AG08396 (cell line): ENCODE data around the gene MLPH.

Source experiments
- DNase-seq: peaks from one replicate; pipeline ENCODE4 v3.0.0; 2012; ENCODE audit warnings: low spot score, mixed read lengths

MLPH gene

DNA sequence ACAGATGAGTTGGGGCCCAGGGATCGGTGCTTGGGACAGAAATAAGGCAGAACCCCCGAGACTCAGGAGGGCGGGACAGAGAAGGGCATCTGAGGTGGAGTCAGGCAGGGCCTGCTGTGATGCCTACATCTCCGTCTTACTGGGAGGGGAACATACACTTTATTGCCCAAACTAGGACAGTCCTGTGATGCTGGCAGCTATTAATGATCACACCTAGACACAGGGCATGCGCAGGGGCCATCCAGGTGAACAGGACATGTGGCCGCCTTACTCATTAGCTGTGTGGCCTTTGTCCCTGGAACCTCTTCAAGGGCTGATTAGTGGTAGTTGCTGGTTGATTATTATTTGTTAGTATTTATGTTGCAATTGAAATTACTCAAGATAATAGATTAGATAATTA lies 33.2 kb downstream of the MLPH start:
- no peak for DNase-seq

DNA sequence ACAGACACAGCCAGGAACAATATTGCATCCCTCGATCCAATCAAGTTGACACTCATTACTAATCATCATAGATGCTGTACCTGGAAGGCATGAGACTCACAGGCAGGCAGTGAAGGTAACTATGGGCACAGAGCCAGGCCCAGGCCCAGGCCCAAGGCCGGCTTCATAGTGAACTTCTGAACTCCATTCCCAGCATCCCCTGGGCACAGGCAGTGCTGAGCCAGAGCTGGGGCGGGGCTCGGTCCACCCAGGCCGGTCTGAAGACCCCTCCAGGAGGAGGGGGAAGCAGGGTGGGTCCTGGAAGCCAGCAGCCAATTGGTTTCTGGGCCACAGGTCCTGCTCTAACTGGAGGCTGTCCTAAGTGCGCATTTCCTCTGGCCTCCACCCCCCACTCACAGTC lies 37.6 kb downstream of the MLPH start:
- no peak for DNase-seq

DNA sequence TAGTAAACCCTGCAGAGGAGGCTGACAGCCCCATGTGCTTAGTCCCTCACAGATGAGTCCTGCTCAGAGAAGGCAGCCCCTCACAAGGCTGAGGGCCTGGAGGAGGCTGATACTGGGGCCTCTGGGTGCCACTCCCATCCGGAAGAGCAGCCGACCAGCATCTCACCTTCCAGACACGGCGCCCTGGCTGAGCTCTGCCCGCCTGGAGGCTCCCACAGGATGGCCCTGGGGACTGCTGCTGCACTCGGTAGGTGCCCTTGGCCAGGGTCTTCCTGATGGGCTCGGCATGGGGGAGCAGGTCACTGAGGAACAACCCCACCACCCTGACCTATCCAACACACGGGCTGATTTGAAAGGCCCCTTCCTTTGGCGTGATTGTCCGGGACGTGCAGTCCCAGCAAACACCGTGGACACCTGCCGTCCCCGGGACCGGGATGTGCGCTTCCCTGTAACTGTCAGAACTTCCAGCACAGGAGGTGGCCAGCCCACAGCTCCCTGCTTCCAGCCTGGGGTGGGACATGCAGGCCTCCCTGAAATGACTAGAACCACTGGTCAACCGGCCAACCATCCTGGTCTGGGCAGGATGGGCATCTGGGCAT lies 38.6 kb downstream of the MLPH start:
- DNase-seq: no peak

DNA sequence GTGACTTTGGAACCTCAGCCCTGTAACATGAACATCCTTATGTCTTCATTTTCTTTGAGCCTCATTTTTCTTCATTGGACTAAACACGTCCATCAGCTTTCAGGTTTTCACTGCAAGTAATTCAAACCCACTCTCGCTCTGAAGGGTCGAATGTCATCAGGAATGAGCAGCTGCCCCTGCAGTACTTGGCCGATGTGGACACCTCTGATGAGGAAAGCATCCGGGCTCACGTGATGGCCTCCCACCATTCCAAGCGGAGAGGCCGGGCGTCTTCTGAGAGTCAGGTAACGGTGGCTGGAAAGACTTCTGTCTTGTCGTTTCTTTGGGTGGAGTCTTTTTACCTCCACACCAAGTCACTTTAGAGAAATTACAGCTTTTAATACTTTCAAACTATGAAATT lies 40.2 kb downstream of the MLPH start:
- DNase-seq: no peak

DNA sequence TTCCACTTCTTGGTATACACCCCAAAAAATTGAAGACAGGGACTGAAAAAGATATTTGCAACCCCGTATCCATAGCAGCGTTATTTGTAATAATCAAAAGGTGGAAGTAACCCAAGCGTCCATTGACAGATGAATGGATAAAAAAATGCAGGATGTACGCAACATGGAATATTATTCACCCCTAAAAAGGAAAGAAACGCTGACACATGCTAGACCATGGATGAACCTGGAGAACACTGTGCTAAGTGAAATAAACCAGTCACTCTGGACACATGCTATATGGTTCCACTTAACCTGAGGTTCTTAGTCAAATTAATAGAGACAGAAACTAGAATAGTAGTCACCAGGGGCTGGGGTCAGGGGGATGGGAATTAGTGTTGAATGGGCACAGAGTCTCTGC lies 40.7 kb downstream of the MLPH start:
- DNase-seq: no peak

DNA sequence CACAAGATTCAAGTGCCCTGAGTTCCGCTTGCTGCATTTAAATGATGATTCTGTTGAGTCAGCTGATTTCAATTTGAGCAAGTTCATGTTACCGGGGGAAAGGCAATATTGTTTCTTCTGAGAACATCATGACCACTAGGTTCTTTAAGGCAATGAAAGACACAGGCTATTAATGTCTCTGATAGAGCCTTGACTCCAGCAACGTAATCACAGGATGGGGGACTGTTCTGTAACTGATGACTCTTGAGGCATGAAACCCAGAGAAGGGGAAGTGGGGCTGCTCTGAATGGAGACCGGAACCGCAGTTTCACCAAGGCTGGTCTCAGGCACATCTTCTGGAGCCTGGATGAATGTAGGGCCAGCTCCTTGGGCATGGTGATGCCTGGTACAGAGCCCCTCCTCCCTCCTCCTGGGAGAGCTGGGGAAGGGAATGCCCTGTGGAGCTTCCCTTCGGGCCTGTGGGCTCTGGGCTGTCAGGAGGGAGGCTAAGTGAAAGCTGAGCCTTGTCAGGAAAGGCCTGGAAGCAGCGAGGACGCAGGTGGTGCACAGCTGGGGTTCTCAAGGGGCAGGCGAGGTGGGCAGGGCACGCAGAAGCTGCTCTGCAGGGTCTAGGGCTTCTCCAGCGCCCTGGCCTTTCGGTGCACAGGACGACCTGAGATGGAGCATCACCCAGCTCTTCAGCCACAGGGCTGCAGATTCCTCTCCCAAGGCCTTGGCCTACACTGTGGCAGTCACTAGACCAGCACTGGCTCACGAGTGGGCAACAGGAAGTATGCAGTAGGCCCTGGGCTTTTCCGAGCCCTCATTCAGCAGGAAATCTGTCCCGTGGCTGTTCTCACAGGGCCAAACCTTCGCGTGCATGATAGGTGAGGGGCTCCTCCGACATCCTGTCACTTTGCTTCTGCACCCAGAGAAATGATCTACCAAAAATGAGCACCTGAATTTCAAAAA lies 42.7 kb downstream of the MLPH start:
- no peak for DNase-seq

DNA sequence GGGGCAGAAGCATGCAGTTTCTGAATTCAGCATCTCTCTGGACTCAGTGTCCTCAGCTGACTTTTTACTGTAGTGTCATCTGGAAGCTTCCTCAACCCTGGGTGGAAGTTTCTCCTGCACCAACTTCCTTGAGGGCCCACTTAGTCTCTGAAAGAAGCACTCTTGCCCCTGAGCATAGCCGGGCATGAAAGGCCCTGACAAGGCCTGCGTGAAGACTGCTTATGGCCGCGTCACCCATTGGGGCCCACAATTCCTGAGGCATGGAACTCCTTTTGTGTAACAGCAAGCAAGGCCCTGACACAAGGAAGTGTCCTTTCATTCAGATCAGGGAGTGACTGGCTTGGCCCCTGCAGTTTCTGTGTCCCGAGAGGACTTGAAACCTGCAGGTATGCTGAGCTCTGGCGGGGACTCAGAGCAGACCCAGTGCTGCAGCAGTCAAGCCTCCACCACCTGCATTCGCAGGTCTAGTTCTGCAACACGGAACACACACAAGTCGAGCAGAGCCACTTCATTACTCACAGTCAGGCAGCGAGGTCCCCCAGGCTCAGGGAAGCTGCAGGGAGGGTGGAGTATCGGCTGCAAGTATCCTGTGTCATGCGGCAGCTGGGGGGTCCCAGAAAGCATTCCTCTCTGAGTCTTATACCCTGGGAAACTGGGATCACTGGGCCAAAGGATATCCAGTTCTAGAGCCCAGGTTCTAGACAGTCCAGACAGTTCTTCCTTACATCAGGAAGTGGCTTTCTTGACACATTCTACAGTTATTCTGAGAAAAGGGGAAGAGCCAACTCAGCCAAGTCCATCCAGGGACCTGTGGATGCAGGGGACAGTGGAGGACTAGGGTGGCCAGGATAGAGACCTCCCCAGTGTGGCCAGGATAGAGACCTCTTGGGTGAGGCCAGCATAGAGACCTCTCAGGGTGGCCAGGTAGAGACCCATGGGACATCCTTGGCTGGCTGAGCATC lies 43.7 kb downstream of the MLPH start:
- DNase-seq: no peak

DNA sequence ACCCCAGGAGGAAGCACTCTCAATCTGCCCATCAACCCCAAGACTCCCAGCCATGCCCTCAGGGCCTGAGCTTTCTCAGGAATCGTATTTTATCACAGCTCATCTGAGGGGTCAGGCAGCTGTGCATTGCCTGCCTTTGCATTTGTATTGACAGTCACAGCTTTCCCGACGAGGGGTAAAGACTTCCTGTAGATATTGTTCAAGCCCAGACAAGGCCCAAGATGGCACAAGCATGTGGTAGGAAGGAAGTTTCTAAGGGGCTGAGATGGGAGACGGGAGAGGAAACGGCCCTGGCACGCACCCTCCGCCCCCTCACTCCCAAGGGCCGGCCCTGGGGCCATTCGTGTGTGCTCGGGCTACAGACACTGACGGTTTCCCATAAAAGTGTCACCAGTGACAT lies 45.1 kb downstream of the MLPH start:
- no peak for DNase-seq

DNA sequence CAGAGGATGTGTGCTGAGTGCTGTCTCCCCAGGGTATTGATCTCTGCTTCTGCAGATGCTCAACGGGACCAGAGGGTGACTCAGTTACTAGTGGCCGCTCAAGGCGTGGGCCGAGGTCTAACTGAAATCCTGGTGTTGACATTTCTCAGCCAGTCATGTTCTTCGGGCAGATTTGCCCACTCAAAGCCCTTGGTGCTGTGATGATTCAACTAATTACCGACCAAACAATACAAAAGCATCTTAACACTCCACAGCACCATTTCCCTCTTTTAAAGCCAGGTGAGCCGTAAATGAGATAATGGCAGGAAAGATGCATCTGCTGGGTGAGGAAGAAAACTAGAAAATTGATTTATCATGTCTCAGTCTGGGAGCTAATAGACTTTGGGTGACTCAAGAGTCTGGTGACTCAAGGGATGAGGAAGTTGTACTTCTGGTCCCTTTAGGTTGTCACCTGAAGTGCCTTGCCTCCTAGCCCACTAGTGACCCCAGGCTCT lies 46.7 kb downstream of the MLPH start:
- DNase-seq: no peak

DNA sequence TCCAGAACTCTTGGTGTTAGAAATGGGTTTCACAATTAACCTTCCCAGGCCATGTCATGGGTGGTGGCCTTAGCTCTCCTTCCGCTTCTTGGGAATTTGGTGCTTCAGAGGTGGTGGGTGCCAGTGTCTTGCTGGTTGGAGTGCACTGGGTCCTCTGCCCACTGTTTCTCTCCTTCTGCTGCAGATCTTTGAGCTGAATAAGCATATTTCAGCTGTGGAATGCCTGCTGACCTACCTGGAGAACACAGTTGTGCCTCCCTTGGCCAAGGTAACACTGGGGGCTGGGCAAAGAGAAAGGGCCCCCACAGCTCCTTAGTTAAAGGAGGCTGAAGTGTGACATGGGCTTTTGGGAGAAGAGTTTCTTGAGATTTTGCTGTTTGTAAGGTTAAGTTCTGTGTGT lies 47.3 kb downstream of the MLPH start:
- DNase-seq: no peak

DNA sequence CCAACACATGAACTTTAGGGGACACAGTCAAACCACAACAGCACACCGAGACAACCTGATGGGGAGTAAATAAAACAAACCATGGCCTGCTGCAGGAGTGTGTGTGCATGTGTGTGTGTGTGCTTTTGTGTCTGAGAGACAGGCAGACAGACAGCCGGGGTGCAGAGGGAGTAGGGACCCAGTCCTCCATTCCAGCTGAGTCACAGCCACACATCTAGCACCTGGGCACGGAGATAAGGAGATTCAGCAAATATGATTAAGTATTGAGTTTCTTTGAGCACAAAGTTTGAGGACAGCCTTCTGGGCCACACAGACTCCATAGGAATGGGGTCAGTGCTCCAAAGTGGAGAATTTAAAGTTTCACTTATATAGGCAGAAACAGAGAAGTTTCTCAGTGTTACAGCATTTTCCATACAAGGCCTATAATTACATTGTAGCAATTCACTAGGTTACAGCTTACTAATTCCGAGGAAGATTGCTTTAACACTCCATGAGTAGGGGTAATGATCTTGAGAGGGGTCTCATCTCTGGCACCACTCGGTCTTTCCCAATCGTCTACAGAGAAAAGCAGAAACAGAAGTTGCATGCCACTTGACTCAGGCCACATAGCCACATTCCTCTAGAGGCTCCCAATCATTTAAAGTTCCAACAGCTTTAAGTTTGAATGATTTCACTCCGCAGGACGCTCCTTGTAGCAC lies 48.5 kb downstream of the MLPH start:
- DNase-seq: no peak

DNA sequence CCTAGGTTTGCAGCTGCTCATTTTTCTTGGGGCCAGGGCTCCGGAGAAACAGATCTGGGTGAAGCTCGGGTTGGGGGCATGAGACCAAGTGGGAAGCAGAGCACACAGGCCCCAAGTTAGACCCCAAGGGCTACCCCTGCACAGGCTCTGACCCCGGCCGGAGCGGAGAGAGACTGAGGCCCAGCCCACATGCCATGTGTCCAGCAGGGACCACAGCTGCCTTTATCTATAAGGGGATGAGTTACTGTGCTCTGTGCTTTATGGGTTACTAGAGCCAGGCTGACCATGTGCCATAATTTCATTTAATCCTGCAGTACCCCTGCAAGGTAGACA lies 49.0 kb downstream of the MLPH start:
- DNase-seq: no peak

DNA sequence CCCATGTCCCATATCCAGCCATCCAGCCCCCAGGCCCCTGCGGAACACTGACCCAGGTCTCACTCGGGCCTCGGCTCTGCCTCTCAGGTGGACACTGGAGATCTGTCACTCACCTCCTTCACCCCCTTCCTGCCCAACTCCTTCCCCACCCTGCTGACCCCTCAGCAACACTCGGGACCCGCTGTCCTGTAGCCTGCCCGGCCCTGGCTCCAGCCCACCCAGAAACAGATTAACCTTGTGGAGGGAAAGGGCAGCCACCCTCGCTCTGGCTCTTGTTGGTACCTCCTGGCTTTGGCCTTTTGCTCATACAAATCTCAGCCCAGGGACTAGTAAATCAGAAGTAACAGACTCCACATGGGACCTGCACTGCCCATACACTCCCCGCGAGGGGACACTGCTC lies 49.6 kb downstream of the MLPH start:
- no peak for DNase-seq

DNA sequence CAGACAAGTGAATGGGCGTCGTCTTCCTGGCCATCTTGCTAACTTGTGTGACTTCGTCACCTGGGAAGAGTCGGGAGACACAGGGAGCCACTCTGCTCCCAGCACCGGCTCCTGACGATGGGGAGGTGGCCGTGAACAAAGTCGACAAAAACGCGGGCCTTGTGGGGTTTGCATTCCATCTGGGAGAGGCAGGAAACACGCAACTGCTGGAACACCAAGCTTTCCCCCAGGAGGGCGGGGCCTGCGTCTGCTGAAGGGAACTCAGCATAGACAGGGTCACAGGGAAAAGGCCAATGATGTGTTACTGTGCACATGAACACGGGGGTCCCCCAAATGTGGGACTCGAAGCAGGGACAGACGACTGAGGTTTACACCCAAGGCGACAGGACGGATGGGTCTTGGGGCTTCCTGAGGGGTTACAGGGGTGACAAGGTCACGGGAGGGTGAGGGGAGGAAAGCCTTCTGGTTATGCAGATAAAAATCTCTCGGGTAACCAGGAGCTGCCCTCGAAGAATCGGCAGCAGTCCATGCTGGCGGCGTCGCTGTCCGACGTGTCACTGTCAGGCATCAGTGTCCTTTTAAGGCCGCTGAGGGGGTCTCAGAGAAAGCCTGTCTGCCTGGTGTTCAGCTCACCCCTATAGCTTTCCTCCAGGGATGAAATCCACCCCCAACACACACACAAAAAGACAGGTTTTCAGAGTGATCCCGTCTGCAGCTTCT lies 51.1 kb downstream of the MLPH start:
- DNase-seq: no peak

DNA sequence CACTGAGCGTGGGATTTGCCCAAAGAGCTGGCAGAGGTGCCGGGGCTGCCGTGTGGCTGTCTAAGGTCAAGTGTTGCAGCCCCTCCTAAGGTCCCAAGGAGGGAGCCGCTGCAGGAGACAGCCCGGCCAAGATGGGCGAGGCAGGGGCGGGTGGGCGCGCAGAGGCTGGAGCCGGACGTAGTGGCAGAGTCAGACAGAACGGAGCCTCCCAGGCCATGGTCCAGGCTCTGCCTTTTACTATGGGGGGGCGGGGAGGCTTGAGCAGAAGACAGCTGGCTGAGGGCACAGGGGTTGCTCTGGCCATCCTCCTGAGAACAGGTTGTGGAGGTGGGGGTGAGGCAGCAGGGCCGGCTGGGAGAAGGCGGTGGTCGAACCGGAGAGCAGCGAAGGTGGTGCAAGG lies 51.9 kb downstream of the MLPH start:
- DNase-seq: no peak

DNA sequence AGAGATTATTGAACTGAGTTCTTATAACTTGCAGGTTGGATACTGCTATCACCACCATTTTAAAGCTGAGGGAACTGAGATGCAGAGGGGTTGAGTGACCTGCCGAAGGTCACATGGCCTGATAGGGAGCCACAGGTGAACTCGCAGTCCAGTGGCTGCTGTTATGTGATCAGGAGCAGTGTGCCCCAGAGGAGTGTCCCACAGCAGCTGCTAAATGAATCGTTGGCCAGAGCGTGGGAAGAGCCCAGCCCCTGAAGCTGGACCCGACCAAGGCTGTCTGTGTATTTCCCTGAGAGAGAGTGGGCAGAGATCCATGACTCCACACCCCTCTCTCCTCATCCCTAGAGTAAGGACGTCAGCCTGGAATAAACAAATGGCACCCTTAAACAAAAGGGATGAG lies 52.6 kb downstream of the MLPH start:
- DNase-seq: no peak

DNA sequence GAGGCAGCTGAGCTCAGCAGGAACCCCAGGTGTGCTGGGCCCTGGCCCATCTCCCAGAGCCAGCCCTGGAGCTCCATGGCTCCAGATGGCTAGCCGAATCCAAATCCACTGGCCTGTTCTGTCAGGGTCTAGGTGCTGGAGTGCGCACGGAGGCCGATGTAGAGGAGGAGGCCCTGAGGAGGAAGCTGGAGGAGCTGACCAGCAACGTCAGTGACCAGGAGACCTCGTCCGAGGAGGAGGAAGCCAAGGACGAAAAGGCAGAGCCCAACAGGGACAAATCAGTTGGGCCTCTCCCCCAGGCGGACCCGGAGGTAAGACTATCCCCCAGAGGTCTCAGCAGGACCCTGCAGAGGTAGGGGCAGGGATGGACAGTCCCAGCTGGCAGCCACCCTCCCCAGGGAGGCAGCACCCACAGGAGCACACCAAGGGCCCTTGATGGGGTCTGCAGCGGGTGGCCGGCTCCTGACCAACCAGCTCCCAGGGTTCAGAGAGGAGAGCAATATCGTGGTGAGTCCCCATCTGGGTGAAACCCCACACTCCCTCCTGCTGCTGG lies 53.2 kb downstream of the MLPH start:
- no peak for DNase-seq

DNA sequence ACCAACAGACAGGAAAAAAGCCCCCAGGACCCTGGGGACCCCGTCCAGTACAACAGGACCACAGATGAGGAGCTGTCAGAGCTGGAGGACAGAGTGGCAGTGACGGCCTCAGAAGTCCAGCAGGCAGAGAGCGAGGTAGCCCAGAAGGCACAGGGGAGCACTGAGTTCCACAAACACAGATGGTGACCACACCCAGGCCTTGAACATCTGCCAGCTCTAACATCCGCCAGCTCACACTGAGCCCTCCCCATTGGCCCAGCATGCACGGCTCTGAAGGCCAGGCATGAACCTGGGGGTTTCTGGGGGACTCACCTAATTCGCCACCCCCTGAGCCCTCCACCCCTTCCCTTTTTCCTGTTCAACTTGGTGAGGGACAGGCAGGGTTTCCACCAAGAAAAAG lies 53.8 kb downstream of the MLPH start:
- peak; percentile 82 for DNase-seq

DNA sequence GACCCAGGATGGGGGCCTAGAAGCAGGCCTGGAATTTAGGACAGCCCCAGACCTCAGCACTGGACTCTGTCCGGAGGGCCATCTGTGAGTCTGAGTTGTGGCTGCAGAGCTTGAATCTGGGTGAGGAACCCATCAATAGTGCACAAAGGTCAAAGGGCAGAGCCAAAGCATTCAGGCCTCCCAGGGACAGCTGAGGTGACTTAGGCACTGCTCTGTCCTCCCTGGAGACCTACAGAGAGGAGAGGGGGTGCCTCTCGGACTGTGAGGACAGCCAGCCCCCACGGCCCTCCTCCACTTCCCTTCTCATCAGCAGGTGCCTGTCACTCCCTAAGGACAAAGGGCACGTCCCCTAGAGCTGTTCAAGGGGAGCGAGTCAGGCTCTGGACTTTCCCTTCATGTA lies 54.2 kb downstream of the MLPH start:
- no peak for DNase-seq

DNA sequence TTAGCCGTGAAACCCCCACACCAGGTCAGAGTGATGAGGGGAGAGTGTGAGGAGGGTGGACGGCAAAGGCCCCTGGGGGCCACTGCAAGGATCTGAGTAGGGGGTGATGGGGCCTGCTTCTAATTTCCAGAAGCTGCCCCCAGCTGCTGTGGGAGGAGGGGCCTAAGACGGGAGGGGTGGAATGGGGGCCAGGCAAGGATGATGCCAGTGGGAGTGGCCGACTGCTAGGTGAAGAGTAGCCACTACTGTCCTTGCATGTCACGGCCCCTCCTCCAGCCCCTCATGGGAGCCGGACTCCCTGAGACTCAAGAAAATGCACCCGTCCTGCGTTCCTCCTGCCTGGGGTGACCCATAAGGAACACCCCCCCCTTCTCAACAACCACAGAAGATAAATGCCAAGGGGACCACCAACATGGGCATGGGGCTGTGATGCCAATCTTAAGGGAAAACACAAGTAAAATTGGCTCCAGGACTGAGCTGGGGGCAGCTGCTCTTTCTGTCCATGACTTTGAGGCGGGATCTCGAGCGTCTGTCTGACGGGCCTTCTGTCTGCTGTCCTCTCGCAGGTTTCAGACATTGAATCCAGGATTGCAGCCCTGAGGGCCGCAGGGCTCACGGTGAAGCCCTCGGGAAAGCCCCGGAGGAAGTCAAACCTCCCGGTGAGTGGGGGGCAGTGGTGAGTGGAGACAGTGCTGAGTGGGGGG lies 55.1 kb downstream of the MLPH start:
- DNase-seq: no peak
